ENCODE data around the gene DGAT2. TPM values are rescaled to one million over a fixed set of nuclear protein-coding genes. Genes with fewer than 3 reads are reported as not detected.

Gene DGAT2
- polyA plus RNA-seq, 1 donor from 2014 or later = 2.7 TPM

- no peak overlapping the region for H3K4me3 ChIP-seq (ENCODE audit: low read length)
- H3K36me3 ChIP-seq (ENCODE audit: insufficient read depth, low read length) = no peaks in the 10 kb centered on the region
- no peaks in the 10 kb centered on the region for H3F3A ChIP-seq (ENCODE audit: insufficient read depth, low read length, poor library complexity, severe bottlenecking)
- H3K9me3 ChIP-seq (ENCODE audit: low read length) = no peaks in the 10 kb centered on the region
- H4K20me1 ChIP-seq (ENCODE audit: insufficient read depth) = no peaks in the 10 kb centered on the region
- H3K9me2 ChIP-seq (ENCODE audit: insufficient read depth, low read length) = no peaks in the 10 kb centered on the region
- H3K27me3 ChIP-seq (ENCODE audit: insufficient read depth, low read depth, low read length) = no peaks in the 10 kb centered on the region
- H3K79me2 ChIP-seq (replicated peaks; ENCODE audit: insufficient read depth, low read length) = no peaks in the 10 kb centered on the region
- H3K4me2 ChIP-seq (ENCODE audit: low read length) = no peak overlapping the region
- H2AFZ ChIP-seq (ENCODE audit: low read depth, low read length) = no peak overlapping the region
- TF ChIP-seq MXI1 (conservative IDR thresholded peaks at IDR 0.05; ENCODE audit: poor library complexity, severe bottlenecking) (no peak), CTCF (IDR thresholded peaks at IDR 0.05; ENCODE audit: poor library complexity, severe bottlenecking) (no peak), SMC3 (conservative IDR thresholded peaks at IDR 0.05; ENCODE audit: poor library complexity) (no peak)
- no peak overlapping the region for H3K9ac ChIP-seq (ENCODE audit: low read length)
- H3K27ac ChIP-seq (ENCODE audit: low read length) = no peak overlapping the region
These were observed 11.4 kb downstream of the DGAT2 start for GRCh38 chr11:75779960-75780359.

- H4K20me1 ChIP-seq (ENCODE audit: insufficient read depth) = no peaks in the 10 kb centered on the region
- H3K79me2 ChIP-seq (replicated peaks; ENCODE audit: insufficient read depth, low read length) = no peaks in the 10 kb centered on the region
- H3K9ac ChIP-seq (ENCODE audit: low read length) = no peak overlapping the region
- no peak overlapping the region for H3K4me2 ChIP-seq (ENCODE audit: low read length)
- H3F3A ChIP-seq (ENCODE audit: insufficient read depth, low read length, poor library complexity, severe bottlenecking) = no peaks in the 10 kb centered on the region
- no peaks in the 10 kb centered on the region for H3K36me3 ChIP-seq (ENCODE audit: insufficient read depth, low read length)
- H2AFZ ChIP-seq (ENCODE audit: low read depth, low read length) = no peak overlapping the region
- no peak overlapping the region for H3K4me3 ChIP-seq (ENCODE audit: low read length)
- no peaks in the 10 kb centered on the region for H3K9me3 ChIP-seq (ENCODE audit: low read length)
- H3K27me3 ChIP-seq (ENCODE audit: insufficient read depth, low read depth, low read length) = no peaks in the 10 kb centered on the region
- H3K9me2 ChIP-seq (ENCODE audit: insufficient read depth, low read length) = no peaks in the 10 kb centered on the region
- H3K27ac ChIP-seq (ENCODE audit: low read length) = no peak overlapping the region
- TF ChIP-seq POLR2AphosphoS5 (IDR thresholded peaks at IDR 0.05) (no peak), CTCF (IDR thresholded peaks at IDR 0.05; ENCODE audit: poor library complexity, severe bottlenecking) (no peak), RAD21 (conservative IDR thresholded peaks at IDR 0.05) (no peak), EP300 (conservative IDR thresholded peaks at IDR 0.05; ENCODE audit: poor library complexity, severe bottlenecking) (no peak), REST (IDR thresholded peaks at IDR 0.05; ENCODE audit: borderline replicate concordance) (no peak), SMC3 (conservative IDR thresholded peaks at IDR 0.05; ENCODE audit: poor library complexity) (no peak), TAF1 (IDR thresholded peaks at IDR 0.05; ENCODE audit: low read depth) (no peak), EZH2 (IDR thresholded peaks at IDR 0.05; ENCODE audit: borderline replicate concordance, insufficient read depth, low read length, poor library complexity, severe bottlenecking) (no peak), MXI1 (conservative IDR thresholded peaks at IDR 0.05; ENCODE audit: poor library complexity, severe bottlenecking) (no peak)
These were observed 12.3 kb downstream of the DGAT2 start for GRCh38 chr11:75780888-75781287.

Data from neural cell (in vitro differentiated cells).